IPS DF 4.7 (cell line): ENCODE results near the gene TIGD4.

ENCODE experiments used
- DNase-seq: peaks from one replicate; pipeline ENCODE4 v3.0.0-alpha.2; 2013; ENCODE audit warnings: low spot score; ENCODE audit errors: extremely low read depth

Gene TIGD4

GRCh38 chr4:152724494-152724893, 55.0 kb downstream of the TIGD4 start:
- DNase-seq, result no peak

GRCh38 chr4:152723236-152723635, 56.3 kb downstream of the TIGD4 start:
- no peak for DNase-seq

GRCh38 chr4:152719801-152720556, 59.6 kb downstream of the TIGD4 start:
- no peak for DNase-seq
